Spleen (tissue), 11 donors: ENCODE results near the gene NIPBL. TPM values are rescaled to one million over a fixed set of nuclear protein-coding genes. Genes with fewer than 3 reads are reported as not detected.

ENCODE experiments used
- DNase-seq: peaks from one replicate; pipeline ENCODE4 v3.0.0-alpha.2; 2020
- H3K27ac ChIP-seq, 8 donors: fragments of 200-600 bp; sonication (generic) in 7 of 8; 1 replicate in 4 of 8; 2 replicates in 4 of 8; pipeline versions ENCODE4 v1.5.0 to v1.8.0; 2016 to 2021; ENCODE audit warnings: inconsistent platforms in 4 of 8, mild to moderate bottlenecking in 4 of 8, moderate library complexity in 1 of 8
- H3K27me3 ChIP-seq, 7 donors: fragments of 200-600 bp; sonication (generic) in 6 of 7; replicated peaks in 1 of 7; 1 replicate in 4 of 7; 2 replicates in 3 of 7; pipeline versions ENCODE4 v1.5.0 to v1.8.0; 2016 to 2021; ENCODE audit warnings: inconsistent platforms in 3 of 7, mild to moderate bottlenecking in 1 of 7
- H3K36me3 ChIP-seq, 6 donors: fragments of 200-600 bp; sonication (generic) in 5 of 6; 1 replicate in 4 of 6; 2 replicates in 2 of 6; pipeline versions ENCODE4 v1.5.0 to v1.8.0; 2016 to 2021; ENCODE audit warnings: inconsistent platforms in 2 of 6
- H3K4me1 ChIP-seq, 6 donors: fragments of 200-600 bp; sonication (generic) in 5 of 6; 1 replicate in 3 of 6; 2 replicates in 3 of 6; pipeline versions ENCODE4 v1.5.0 to v1.8.0; 2016 to 2021; ENCODE audit warnings: inconsistent platforms in 3 of 6
- H3K4me3 ChIP-seq, 8 donors: fragments of 200-600 bp; sonication (generic) in 7 of 8; 1 replicate in 4 of 8; 2 replicates in 4 of 8; pipeline versions ENCODE4 v1.5.0 to v1.8.0; 2016 to 2021; ENCODE audit warnings: inconsistent platforms in 4 of 8, mild to moderate bottlenecking in 4 of 8, moderate library complexity in 2 of 8
- H3K9me3 ChIP-seq, 8 donors: fragments of 200-600 bp; sonication (generic) in 7 of 8; 1 replicate in 4 of 8; 2 replicates in 4 of 8; pipeline versions ENCODE4 v1.5.0 to v1.8.0; 2016 to 2021; ENCODE audit warnings: inconsistent platforms in 4 of 8
- POLR2A ChIP-seq, 3 donors: fragments of 450-650 bp; IDR thresholded peaks; one replicate each; pipeline ENCODE4 v1.5.1; 2017; ENCODE audit warnings: antibody characterized with exemption in 3 of 3, mild to moderate bottlenecking in 1 of 3
- POLR2AphosphoS5 ChIP-seq, 3 donors: sonication (generic); formaldehyde crosslinking; IDR thresholded peaks; one replicate each; pipeline ENCODE4 v1.5.1; 2017; ENCODE audit warnings: antibody characterized with exemption in 3 of 3
- whole genome bisulfite sequencing, 5 donors: extraction: QIAGEN DNeasy Blood & Tissue Kit in 3 of 5; methylation state at CpG; one replicate each; pipeline versions ENCODE4 v1.1.5 to v1.1.7; 2013 to 2018; 5-methylcytosine and 5-hydroxymethylcytosine counted together
- intact Hi-C: fragments of 100-400 bp; cut with DNase I; formaldehyde crosslinking; loops from one replicate; pipeline ENCODE4 v1.15.0; 2023; ENCODE audit warnings: low total_unique reads
- polyA plus RNA-seq, 3 donors: library from polyadenylated mRNA; stranded (reverse); fragments of 200-250 nt; gene quantifications; one replicate each; pipeline ENCODE4 v1.2.1, GENCODE V29; 2013
- total RNA-seq, 7 donors: library from RNA; depleted of rRNA in 3 of 7; stranded (reverse); fragments of >200 nt in 3 of 7; fragmentation: NEBNext Ultra II Directional in 4 of 7; extraction: Animal tissue kit (Norgen Biotek cat#: 25700) in 4 of 7; gene quantifications; one replicate each; pipeline versions ENCODE4 v1.1.0 to v1.2.1, GENCODE V29; 2016 to 2021
- TF ChIP-seq, protein P1 (sequence below), 11 experiments: fragments of 200-600 bp in 7 of 11; fragments of 450-650 bp in 4 of 11; sonication (generic) in 4 of 11; IDR thresholded peaks in 8 of 11; conservative IDR thresholded peaks in 3 of 11; 1 replicate in 7 of 11; 2 replicates in 4 of 11; pipeline versions ENCODE4 v1.4.0 to v1.8.0; 2016 to 2021; ENCODE audit warnings: antibody characterized with exemption in 11 of 11, inconsistent platforms in 4 of 11, mild to moderate bottlenecking in 1 of 11
- donor health status: healthy with polysubstance abuse.
- donor health status: DM: no; HTN: no; CAD: no; lungs with moderate emphysema.
- donor health status: DM: no; HTN: no; CAD: no.
- donor health status: Bipolar disorder and iron deficiency.
- donor health status: healthy.
- donor health status: DM: no; HTN: no; CAD: no.
- donor health status: DM: yes; HTN: yes; CAD: no.

NIPBL gene
- total and polyA plus RNA-seq, 10 donors = 16.8 to 103 (median 83.1) TPM

DNA sequence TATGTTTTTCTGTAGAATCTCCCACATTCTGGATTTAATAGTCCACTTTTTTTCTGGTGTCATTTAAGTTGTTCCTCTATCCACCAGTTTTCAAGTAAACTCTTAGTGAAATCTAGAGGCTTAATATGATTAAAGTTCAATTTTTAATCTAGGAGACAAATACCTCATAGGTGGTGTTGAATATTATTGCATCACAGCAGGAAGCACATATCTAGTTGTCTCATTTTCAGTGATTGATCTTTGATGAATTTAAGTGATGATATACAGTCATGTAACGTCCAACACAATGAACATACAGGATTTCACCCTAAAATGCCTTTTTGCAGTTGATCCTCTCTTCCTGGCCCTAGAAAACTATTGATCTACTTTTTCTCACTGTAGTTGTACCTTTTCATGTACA is 152.3 kb downstream of the NIPBL start:
- intact Hi-C loops = no loop called here
- Histone ChIP-seq H3K4me1 (no peaks in the 10 kb centered on the region), H3K4me3 (no peak overlapping the region), H3K27me3 (no peaks in the 10 kb centered on the region), H3K27ac (no peak overlapping the region), H3K36me3 (peaks cover 0 to 97% (median 61%) of the 10 kb centered on the region in 6 donors), H3K9me3 (no peaks in the 10 kb centered on the region)
- WGBS, 5 donors = 83 to 97% (median 94%) methylated on average over 1 of the region's 1 CpG
- no peak for DNase-seq
- TF ChIP-seq POLR2AphosphoS5 (IDR thresholded peaks at IDR 0.05) (no peak), POLR2A (IDR thresholded peaks at IDR 0.05) (no peak)
- TF ChIP-seq, protein P1, sequence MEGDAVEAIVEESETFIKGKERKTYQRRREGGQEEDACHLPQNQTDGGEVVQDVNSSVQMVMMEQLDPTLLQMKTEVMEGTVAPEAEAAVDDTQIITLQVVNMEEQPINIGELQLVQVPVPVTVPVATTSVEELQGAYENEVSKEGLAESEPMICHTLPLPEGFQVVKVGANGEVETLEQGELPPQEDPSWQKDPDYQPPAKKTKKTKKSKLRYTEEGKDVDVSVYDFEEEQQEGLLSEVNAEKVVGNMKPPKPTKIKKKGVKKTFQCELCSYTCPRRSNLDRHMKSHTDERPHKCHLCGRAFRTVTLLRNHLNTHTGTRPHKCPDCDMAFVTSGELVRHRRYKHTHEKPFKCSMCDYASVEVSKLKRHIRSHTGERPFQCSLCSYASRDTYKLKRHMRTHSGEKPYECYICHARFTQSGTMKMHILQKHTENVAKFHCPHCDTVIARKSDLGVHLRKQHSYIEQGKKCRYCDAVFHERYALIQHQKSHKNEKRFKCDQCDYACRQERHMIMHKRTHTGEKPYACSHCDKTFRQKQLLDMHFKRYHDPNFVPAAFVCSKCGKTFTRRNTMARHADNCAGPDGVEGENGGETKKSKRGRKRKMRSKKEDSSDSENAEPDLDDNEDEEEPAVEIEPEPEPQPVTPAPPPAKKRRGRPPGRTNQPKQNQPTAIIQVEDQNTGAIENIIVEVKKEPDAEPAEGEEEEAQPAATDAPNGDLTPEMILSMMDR (IDR thresholded peaks at IDR 0.05 in 8 of 11, conservative IDR thresholded peaks at IDR 0.05 in 3 of 11) = no peak

DNA sequence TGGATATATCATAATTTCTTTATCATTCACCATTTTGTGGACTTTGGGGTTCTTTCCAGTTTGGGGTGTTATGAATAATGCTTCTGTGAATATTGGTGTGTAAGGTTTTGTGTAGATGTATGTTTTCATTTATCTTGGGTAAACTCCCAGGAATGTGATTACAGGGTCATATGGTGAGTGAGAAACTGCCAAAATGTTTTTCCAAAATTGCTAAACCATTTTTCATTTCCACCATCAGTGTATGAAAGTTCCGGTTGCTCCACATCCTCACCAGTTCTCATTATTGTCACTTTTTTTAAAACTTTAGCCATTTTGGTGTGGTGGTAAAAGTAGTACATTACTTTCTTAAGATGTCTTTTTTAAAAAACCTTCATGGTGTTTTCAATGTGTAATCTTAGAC is 152.9 kb downstream of the NIPBL start:
- Histone ChIP-seq H3K4me1 (no peaks in the 10 kb centered on the region), H3K4me3 (no peak overlapping the region), H3K9me3 (no peaks in the 10 kb centered on the region), H3K27ac (no peak overlapping the region), H3K36me3 (peaks cover 0 to 97% (median 56%) of the 10 kb centered on the region in 6 donors), H3K27me3 (no peaks in the 10 kb centered on the region)
- 94 to 100% (median 95%) methylated on average over 1 of the region's 1 CpG for WGBS, 5 donors
- intact Hi-C loops = no loop called here
- no peak for TF ChIP-seq POLR2AphosphoS5 (IDR thresholded peaks at IDR 0.05)
- TF ChIP-seq, protein P1 (IDR thresholded peaks at IDR 0.05 in 8 of 11, conservative IDR thresholded peaks at IDR 0.05 in 3 of 11) = no peak
- TF ChIP-seq POLR2A (IDR thresholded peaks at IDR 0.05) = no peak
- no peak for DNase-seq

DNA sequence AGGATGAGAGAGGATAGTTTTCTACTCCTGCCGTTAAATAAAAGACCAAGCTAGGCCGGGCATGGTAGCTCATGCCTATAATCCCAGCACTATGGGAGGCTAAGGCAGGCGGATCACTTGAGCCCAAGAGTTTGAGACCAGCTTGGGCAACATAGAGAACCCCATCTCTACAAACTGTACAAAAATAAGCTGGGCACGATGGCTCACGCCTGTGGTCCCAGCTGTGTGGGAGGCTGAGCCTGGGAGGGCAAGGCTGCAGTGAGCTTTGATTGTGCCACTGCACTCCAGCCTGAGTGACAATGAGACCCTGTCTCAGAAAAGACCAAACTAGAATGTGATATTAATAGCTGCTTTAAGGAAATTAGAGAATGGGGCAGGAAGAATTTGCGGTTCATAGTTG is 158.4 kb downstream of the NIPBL start:
- no peak overlapping the region for H3K27ac ChIP-seq
- H3K9me3 ChIP-seq = no peaks in the 10 kb centered on the region
- no peaks in the 10 kb centered on the region for H3K4me1 ChIP-seq
- H3K27me3 ChIP-seq = no peaks in the 10 kb centered on the region
- no peak for DNase-seq
- TF ChIP-seq POLR2A (IDR thresholded peaks at IDR 0.05) = no peak
- no peak for TF ChIP-seq POLR2AphosphoS5 (IDR thresholded peaks at IDR 0.05)
- TF ChIP-seq, protein P1 (IDR thresholded peaks at IDR 0.05 in 8 of 11, conservative IDR thresholded peaks at IDR 0.05 in 3 of 11) = no peak
- peaks cover 0 to 94% (median 30%) of the 10 kb centered on the region in 6 donors for H3K36me3 ChIP-seq
- no peak overlapping the region for H3K4me3 ChIP-seq
- WGBS, 5 donors = 82 to 89% (median 88%) methylated on average over 6 of the region's 6 CpGs
- intact Hi-C loops = loop anchor here (10.0 kb wide), 1 partner anchor 280 kb away; no protein-coding TSS in a partner anchor

DNA sequence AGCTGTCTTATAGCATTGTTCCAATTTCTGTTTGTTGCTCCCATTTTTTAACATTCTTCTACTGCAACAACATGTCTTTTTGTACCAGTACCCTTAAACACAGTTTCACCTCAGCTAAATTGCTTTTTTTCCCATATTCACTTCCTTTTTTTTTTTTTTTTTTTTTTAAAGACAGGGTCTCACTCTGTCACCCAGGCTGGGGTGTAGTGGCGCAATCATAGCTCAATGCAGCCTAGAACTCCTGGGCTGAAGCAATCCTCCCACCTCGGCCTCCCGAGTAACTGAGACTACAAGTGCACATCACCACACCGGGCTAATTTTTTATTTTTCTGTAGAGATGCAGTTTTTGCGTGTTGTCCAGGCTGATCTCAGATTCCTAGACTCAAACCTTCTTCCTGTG is 161.3 kb downstream of the NIPBL start:
- Histone ChIP-seq H3K4me3 (no peak overlapping the region), H3K36me3 (peaks cover 0 to 92% (median 32%) of the 10 kb centered on the region in 6 donors), H3K27me3 (no peaks in the 10 kb centered on the region), H3K27ac (no peak overlapping the region), H3K9me3 (no peaks in the 10 kb centered on the region), H3K4me1 (no peaks in the 10 kb centered on the region)
- intact Hi-C loops = loop anchor here (10.0 kb wide), 1 partner anchor 277 kb away; no protein-coding TSS in a partner anchor
- no peak for TF ChIP-seq POLR2A (IDR thresholded peaks at IDR 0.05)
- no peak for TF ChIP-seq POLR2AphosphoS5 (IDR thresholded peaks at IDR 0.05)
- TF ChIP-seq, protein P1 (IDR thresholded peaks at IDR 0.05 in 8 of 11, conservative IDR thresholded peaks at IDR 0.05 in 3 of 11) = no peak
- 82 to 96% (median 87%) methylated on average over 5 of the region's 5 CpGs for WGBS, 5 donors
- DNase-seq = no peak
